ENCODE results near the gene LHX1. TPM values are rescaled to one million over a fixed set of nuclear protein-coding genes. Genes with fewer than 3 reads are reported as not detected.

Gene LHX1
- total and polyA plus RNA-seq, 11 donors, result not detected

- Histone ChIP-seq H3K36me3 (peaks cover 0 to 35% (median 30%) of the 10 kb centered on the region in 9 donors), H3K9me3 (no peaks in the 10 kb centered on the region), H3K4me3 (peak within 1 kb of the TSS; percentile 63 to 99 (median 86)), H3K4me1 (peaks cover 0 to 28% (median 18%) of the 10 kb centered on the region in 12 donors), H3K27ac (peak within 1 kb of the TSS; percentile 33 to 95 (median 84)), H3K27me3 (peaks cover 24 to 41% (median 37%) of the 10 kb centered on the region in 9 donors)
- intact Hi-C loops (cut with DNase I), result loop anchor here in 1 of 10 donors (10.0 kb wide), 1 partner anchor 354 kb away; the partner anchor contains the start of gene DHRS11
- DNase-seq (peak; percentile 96 to 97 (median 97)), ATAC-seq (peak; percentile 99 to 100 (median 100))
- no peak for TF ChIP-seq CTCF (IDR thresholded peaks at IDR 0.05)
- peak in 1 of 2 donors; percentile 68 for TF ChIP-seq POLR2A (IDR thresholded peaks at IDR 0.05)
- 0 to 1% (median 0%) methylated on average over 34 to 90 of the region's 90 CpGs for WGBS, 4 donors
These were observed 11.6 kb downstream of the LHX1 start, which contains the start of gene AATF for GRCh38 chr17:36948717-36949460. Gene AATF (plus strand): TSS chr17:36948954. CDS start chr17:36949126, 172 bp downstream.

DNA sequence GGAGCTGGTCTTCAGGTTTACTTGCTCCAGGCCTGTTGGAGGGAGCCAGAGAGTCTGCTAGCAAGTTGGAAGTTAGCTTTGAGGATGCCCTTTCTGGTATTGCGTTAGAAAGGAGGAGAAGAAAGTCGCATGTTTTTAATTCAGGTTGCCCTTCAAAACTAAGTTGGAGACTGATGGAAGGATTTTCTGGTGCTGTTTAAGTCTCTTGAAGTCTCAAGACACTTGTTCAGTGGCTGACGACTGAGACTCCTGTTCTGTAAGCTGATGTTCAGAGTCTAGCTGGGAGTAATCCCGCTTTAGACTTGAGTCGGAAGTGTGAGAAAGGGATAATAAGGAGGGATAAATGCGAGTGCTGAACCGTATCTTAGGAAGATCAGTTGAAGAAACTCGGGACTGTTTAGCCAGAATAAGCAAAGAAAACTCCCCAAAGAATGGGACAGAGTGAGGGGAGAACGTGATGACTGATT, 12.2 kb downstream of the LHX1 start:
- H3K27ac ChIP-seq, result peak overlapping the region; percentile 33 to 95 (median 84)
- H3K9me3 ChIP-seq, result no peaks in the 10 kb centered on the region
- H3K4me1 ChIP-seq, result peaks cover 0 to 28% (median 18%) of the 10 kb centered on the region in 12 donors
- H3K4me3 ChIP-seq, result peak overlapping the region; percentile 63 to 99 (median 86)
- peaks cover 0 to 41% (median 36%) of the 10 kb centered on the region in 9 donors for H3K36me3 ChIP-seq
- WGBS, 4 donors, result 14 to 21% (median 18%) methylated on average over 9 of the region's 9 CpGs
- intact Hi-C loops (cut with DNase I), result loop anchor here in 1 of 10 donors (10.0 kb wide), 1 partner anchor 355 kb away; the partner anchor contains the start of gene DHRS11
- DNase-seq (no peak), ATAC-seq (peak in 3 of 4 donors; percentile 6 to 49 (median 49))
- TF ChIP-seq CTCF (IDR thresholded peaks at IDR 0.05), result no peak
- TF ChIP-seq POLR2A (IDR thresholded peaks at IDR 0.05), result no peak
- peaks cover 18 to 35% (median 31%) of the 10 kb centered on the region in 9 donors for H3K27me3 ChIP-seq

DNA sequence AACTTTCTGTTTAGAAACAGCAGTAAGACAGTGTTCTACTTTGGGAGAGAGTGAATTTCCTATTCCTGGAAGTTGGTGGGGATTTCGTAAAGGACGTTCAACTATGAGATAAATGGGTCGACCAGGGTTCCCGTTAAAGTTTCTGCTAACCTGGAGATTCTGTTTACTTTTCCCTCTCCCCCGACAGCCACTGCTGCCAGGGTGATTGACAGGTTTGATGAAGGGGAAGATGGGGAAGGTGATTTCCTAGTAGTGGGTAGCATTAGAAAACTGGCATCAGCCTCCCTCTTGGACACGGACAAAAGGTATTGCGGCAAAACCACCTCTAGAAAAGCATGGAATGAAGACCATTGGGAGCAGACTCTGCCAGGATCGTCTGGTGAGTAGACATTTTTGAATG, 12.8 kb downstream of the LHX1 start:
- H3K27ac ChIP-seq, result no peak overlapping the region
- TF ChIP-seq CTCF (IDR thresholded peaks at IDR 0.05), result no peak
- TF ChIP-seq POLR2A (IDR thresholded peaks at IDR 0.05), result no peak
- intact Hi-C loops (cut with DNase I), result no loop called here
- DNase-seq (no peak), ATAC-seq (no peak)
- peaks cover 13 to 29% (median 25%) of the 10 kb centered on the region in 9 donors for H3K27me3 ChIP-seq
- peaks cover 0 to 47% (median 41%) of the 10 kb centered on the region in 9 donors for H3K36me3 ChIP-seq
- peak overlapping the region in 9 of 12 donors; percentile 63 to 96 (median 88) for H3K4me3 ChIP-seq
- H3K4me1 ChIP-seq, result peaks cover 0 to 28% (median 18%) of the 10 kb centered on the region in 12 donors
- no peaks in the 10 kb centered on the region for H3K9me3 ChIP-seq
- 69 to 73% (median 70%) methylated on average over 8 of the region's 8 CpGs for WGBS, 4 donors
